NCI-H748 treated with DMSO at 0.1 percent for 48 hours (cell line): ENCODE data around the gene HLX.

Experiments
- DNase-seq: peaks from one replicate; lab custom pipeline; 2025; lab: John Stamatoyannopoulos, UW

HLX gene

DNA sequence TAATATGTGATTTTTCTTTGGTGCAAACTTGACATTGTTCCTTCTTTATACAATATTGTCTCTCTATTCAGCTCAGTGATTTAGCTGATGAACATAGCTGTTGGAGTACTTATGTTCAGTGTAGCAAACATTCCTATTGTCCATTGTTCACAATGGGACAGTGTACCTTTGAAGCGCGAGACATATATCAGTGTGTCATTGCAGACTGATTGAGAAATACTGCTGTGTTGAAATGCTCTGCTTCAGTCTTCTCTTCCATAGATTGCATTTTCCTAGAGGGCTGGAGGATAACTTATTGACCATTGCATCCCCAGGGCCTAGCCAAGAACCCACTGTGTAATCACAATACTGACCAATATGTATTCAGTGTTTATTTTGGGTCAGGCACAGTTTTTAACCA is 46.5 kb downstream of the HLX start:
- DNase-seq = no peak

- no peak for DNase-seq
Observed at GRCh38 chr1:220926146-220926545, 46.9 kb downstream of the HLX start.

GRCh38 chr1:220927442-220927841 is 48.2 kb downstream of the HLX start:
- peak; percentile 56 for DNase-seq

GRCh38 chr1:220928320-220928719 is 49.1 kb downstream of the HLX start:
- no peak for DNase-seq

DNA sequence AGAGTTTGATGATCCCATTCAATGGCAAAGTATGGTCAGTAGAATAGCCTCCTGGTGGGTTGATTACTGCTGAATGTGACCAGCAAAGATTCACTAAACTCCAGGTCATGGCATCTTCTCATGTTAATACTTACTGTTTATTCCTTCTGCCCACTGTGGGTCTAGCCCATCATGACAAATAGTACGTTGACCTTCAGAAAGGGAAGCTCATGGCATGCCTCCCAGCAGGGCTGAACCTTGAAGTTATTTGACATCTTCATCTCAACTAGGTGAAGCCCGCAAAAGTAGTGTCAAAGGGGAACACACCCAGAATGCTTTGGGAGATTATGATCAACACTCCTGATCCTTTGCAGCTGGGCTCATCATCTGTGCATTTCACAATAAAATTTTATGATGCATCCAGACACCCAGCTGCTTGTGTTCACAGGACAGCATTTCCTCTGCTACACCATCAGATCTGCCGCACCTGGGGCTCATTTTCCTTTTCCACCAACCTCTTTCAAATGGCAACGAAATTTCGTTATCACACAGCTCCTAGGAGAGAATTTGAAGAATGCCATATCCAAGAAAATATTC is 49.6 kb downstream of the HLX start:
- DNase-seq = peak; percentile 14

DNA sequence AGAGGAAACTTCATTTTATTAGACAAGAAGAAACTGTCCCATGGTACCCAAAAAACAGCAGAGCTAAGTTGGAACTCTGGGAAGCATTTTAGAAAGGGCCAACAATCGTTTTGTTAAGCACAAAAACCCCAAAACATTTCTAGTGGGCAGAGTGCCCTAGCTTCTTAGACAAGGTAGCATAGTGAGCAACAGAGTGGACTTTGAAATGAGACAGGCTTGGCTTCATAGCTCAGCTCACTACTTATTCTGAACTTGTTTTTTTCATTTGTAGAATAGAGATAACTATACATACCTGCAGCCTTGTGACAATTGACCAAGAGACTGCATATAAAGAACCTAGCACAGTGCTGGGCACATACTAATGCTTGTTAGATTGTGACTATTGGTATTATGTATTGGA is 50.1 kb downstream of the HLX start:
- no peak for DNase-seq
